Endothelial cell of hepatic sinusoid (primary cell): ENCODE measurements around the gene SMIM14.
"Not testable (repeated sequence)": the region's sequence is repeated elsewhere in the genome, so short reads cannot be mapped to it uniquely, and the experiment has no call there.

Source experiments
- in situ Hi-C: cut with HindIII; loops from 2 replicates; pipeline ENCODE4 v1.10.0; 2017; ENCODE audit warnings: low sequenced_read_pairs

Gene SMIM14

DNA sequence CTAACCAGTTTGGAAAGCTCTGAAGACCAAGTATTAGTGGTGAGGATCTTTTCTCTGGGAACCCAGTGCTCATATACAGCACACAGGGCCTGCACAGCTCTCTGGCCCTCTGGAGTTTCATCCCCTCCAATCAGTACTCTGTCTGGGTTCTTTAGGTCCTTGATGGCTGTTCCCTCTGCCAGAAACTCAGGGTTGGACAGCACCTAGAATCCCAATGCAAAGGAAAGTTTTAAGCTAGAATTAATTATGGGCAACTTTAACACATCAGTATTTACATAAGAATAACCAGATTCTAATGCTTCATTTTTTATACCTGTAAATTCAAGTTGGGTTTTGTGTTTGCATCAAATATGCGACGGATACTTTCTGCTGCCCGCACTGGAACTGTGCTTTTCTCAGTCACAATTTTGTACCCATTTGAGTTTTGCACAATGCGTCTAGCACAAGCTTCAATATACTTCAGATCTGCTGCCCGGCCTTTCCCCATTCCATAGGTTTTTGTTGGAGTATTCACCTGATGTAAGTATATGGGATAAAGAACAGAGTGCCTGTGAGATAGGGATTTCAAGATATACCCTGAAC, 128.2 kb downstream of the SMIM14 start:
- in situ Hi-C loops: no loop called here

DNA sequence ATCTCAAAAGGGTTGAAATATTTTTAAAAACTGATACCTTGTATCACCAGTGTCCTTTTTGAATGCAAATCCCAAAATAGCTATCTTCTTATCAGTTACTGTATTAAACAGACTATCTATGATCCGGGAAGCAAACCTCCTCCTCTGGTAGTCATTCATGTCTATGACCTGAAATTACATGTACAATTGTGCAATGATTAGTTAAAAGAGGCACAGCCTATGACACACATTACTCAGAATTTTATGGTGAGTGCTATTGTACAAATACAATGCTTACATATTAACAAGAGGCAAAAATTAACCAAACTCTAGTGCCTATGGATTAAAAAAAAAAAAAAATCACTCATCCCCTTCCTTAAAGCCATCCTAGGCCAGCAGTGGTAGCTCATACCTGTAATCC, 133.1 kb downstream of the SMIM14 start:
- in situ Hi-C loops: no loop called here

DNA sequence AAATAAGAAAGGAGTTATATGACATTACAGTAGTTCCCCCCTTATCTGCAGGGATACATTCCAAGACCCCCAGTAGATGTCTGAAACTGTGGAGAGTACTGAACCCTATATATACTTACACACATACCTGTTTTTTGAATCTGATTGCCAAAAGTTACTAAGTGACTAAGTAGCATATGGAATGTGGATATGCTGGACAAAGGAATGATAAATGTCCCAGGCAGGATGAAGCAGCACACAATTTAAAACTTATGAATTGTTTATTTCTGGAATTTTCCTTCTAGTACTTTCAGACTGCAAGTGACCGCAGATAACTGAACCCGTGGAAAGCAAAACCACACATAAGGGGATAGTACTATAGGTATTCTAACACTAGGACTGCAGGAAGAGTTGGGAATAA, 134.1 kb downstream of the SMIM14 start:
- in situ Hi-C loops: no loop called here

DNA sequence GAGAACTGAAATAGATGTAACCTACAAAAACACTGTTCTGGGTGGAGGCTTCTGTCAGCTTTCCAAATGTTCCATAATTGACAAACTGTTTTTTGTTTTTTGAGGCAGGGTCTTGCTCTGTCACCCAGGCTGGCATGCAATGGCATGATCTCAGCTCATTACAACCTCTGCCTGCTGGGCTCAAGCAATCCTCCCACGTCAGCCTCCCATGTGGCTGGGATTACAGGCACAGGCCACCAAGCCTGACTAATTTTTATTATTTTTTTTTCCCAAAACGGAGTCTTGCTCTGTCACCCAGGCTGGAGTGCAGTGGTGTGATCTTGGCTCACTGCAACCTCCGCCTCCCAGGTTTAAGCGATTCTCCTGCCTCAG, 136.0 kb downstream of the SMIM14 start:
- in situ Hi-C loops: not testable (repeated sequence)

DNA sequence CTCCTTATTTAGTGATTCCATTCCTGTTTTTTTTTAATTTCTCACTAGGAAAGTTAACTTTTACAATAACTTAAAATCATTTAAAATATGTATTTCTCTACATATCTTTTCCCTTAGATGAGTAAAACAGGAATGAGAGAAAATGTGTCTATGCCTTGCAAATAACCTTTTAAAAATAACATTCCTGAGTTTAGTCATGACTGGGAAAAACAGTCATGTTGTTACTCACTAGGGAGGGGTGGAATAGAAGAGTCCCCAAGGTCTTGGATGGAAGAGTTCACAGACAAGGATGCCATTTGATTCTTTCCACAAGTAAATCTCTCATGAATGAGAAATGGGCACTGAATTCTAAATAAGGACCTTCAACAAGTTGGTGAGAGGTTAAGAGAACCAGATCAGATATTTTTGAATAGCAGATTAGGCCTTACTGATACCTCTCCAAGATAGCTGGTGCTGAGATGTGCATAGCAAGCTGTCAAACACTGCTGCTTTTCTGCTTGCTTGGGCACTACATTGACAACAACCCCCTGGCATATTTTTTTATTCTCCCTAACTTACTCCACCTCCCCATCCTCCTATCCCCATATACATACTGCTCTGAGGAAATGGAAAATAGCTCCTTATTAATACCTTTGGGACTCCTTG, 136.5 kb downstream of the SMIM14 start:
- in situ Hi-C loops: no loop called here

DNA sequence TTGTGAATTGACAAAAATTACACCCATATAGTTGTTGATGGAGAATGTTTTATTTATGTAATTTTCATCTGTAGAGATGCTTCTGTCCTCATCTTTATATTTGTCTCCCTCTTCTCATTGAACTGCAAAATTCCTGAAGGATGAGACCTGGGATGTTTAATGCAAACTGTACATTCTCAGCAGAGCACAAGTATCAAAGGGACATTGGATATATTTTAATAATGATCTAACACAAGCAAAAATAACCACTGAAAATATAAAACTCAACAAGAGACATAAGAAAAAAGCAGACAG, 140.0 kb downstream of the SMIM14 start:
- in situ Hi-C loops: no loop called here

DNA sequence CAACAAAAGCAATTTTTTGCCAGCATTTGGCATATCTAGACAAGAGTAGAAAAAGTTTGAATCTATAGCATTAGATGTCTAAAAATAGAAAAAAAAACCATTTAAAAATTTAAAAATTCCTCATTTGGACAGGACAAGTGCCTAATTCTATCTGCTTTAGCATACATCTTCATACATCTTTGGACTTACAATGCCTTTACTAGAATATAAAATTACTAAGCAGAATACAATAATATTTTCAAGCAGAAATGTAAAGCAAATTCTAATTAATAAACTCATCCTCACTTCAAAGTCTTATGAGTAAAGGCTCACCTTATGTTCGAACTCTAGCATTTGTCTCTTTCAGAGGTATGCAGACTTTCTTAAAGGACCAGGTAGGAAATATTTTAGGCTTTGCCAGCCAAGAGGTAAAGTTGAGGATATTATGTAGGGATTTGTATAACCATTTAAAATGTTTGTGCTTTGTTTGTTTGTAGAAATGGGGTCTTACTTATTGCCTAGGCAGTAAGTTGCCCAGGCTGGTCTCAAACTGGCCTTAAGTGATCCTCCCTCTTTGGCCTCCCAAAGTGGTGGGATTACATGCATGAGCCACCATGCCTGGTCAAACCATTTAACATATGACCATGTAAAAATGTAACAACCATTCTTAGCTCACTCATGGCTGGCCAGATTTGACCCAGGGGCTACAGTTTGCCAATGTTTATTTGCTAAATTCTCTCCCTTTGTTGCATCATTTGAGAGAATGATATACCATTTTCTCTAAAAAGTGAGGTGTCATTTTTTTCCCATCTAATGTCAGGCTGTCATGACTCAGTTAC, 140.5 kb downstream of the SMIM14 start:
- in situ Hi-C loops: no loop called here
